ENCODE measurements around the gene ZMIZ1. TPM values are rescaled to one million over a fixed set of nuclear protein-coding genes. Genes with fewer than 3 reads are reported as not detected.

ZMIZ1 gene
- total and polyA plus RNA-seq, 4 donors, result 3.9 to 19.1 (median 9.8) TPM

- H3K27ac ChIP-seq (ENCODE audit: low read depth in 1 of 2, low read length in 2 of 2), result no peak overlapping the region
- TF ChIP-seq RAD21 (IDR thresholded peaks at IDR 0.05) (no peak), RXRA (IDR thresholded peaks at IDR 0.05) (no peak)
- H3K27me3 ChIP-seq (ENCODE audit: control insufficient read depth in 4 of 4, insufficient read depth in 4 of 4, low read length in 3 of 4), result no peaks in the 10 kb centered on the region
- no peak overlapping the region for H3K9ac ChIP-seq (ENCODE audit: low read depth in 1 of 2, low read length in 2 of 2)
- DNase-seq (ENCODE audit: low spot score), result no peak
- no peaks in the 10 kb centered on the region for H3K36me3 ChIP-seq (ENCODE audit: control insufficient read depth in 4 of 4, insufficient read depth in 3 of 4, low read depth in 1 of 4, low read length in 3 of 4)
- peaks cover 6 to 16% (median 12%) of the 10 kb centered on the region in 4 donors for H3K4me1 ChIP-seq (ENCODE audit: control insufficient read depth in 4 of 4, insufficient read depth in 4 of 4, low read length in 3 of 4)
- 82% methylated on average over 4 of the region's 4 CpGs for WGBS
- no peak overlapping the region for H3K4me3 ChIP-seq (ENCODE audit: low read depth in 1 of 3, low read length in 3 of 3)
- no peaks in the 10 kb centered on the region for H3K9me3 ChIP-seq (ENCODE audit: control insufficient read depth in 4 of 4, low read length in 3 of 4)
These were observed 123.9 kb downstream of the ZMIZ1 start for GRCh38 chr10:79192677-79193003.

DNA sequence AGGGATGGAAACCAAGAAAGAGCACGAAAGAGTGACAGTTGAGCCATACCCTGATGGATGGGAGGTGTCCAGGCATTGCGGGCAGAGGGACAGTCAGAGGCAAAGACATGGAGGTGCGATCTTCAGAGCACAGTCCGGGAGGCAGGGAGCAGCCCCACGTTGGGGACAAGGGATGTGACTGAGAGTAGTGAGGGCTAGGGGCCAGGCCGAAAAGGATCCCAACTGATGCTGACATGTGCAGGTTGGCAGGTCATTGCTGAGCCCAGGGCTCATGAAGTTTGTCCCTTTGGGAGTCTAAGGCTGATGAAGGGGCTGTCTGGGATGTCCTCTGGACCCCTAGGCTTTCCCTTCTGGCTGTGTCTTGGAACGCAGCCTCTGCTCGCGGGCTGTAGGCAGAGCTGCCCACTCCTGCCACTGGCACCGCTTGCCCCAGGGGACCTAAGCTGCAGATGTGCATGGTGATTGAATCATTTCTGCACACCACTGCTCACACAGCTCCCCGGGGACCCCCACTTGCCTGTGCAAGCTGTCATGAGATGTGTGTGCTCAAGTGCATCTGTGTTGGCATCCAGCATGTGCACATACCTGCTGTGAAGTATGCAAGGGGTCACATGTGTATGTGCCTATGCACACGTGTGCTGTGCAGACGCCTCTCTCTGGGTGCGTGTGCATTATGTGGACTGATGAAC, 125.1 kb downstream of the ZMIZ1 start:
- H3K36me3 ChIP-seq (ENCODE audit: control insufficient read depth in 4 of 4, insufficient read depth in 3 of 4, low read depth in 1 of 4, low read length in 3 of 4), result no peaks in the 10 kb centered on the region
- peaks cover 0 to 6% (median 5%) of the 10 kb centered on the region in 4 donors for H3K4me1 ChIP-seq (ENCODE audit: control insufficient read depth in 4 of 4, insufficient read depth in 4 of 4, low read length in 3 of 4)
- WGBS, result 90% methylated on average over 14 of the region's 14 CpGs
- DNase-seq (ENCODE audit: low spot score), result no peak
- no peak overlapping the region for H3K27ac ChIP-seq (ENCODE audit: low read depth in 1 of 2, low read length in 2 of 2)
- no peaks in the 10 kb centered on the region for H3K9me3 ChIP-seq (ENCODE audit: control insufficient read depth in 4 of 4, low read length in 3 of 4)
- H3K27me3 ChIP-seq (ENCODE audit: control insufficient read depth in 4 of 4, insufficient read depth in 4 of 4, low read length in 3 of 4), result no peaks in the 10 kb centered on the region
- H3K9ac ChIP-seq (ENCODE audit: low read depth in 1 of 2, low read length in 2 of 2), result no peak overlapping the region
- TF ChIP-seq, protein P1, sequence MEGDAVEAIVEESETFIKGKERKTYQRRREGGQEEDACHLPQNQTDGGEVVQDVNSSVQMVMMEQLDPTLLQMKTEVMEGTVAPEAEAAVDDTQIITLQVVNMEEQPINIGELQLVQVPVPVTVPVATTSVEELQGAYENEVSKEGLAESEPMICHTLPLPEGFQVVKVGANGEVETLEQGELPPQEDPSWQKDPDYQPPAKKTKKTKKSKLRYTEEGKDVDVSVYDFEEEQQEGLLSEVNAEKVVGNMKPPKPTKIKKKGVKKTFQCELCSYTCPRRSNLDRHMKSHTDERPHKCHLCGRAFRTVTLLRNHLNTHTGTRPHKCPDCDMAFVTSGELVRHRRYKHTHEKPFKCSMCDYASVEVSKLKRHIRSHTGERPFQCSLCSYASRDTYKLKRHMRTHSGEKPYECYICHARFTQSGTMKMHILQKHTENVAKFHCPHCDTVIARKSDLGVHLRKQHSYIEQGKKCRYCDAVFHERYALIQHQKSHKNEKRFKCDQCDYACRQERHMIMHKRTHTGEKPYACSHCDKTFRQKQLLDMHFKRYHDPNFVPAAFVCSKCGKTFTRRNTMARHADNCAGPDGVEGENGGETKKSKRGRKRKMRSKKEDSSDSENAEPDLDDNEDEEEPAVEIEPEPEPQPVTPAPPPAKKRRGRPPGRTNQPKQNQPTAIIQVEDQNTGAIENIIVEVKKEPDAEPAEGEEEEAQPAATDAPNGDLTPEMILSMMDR (IDR thresholded peaks at IDR 0.05; ENCODE audit: low read depth, low read length, missing input control), result no peak
- no peak for TF ChIP-seq EGR1 (IDR thresholded peaks at IDR 0.05; ENCODE audit: low read depth in 2 of 2)
- TF ChIP-seq JUND (IDR thresholded peaks at IDR 0.05), result no peak
- no peak for TF ChIP-seq TAF1 (conservative IDR thresholded peaks at IDR 0.05)
- TF ChIP-seq FOXA2 (IDR thresholded peaks at IDR 0.05), result no peak
- no peak for TF ChIP-seq FOXA1 (IDR thresholded peaks at IDR 0.05)
- no peak for TF ChIP-seq ZBTB33 (IDR thresholded peaks at IDR 0.05)
- TF ChIP-seq, protein P2, sequence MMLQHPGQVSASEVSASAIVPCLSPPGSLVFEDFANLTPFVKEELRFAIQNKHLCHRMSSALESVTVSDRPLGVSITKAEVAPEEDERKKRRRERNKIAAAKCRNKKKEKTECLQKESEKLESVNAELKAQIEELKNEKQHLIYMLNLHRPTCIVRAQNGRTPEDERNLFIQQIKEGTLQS (IDR thresholded peaks at IDR 0.05), result no peak
- TF ChIP-seq HNF4A (conservative IDR thresholded peaks at IDR 0.05), result no peak
- no peak for TF ChIP-seq SP1 (IDR thresholded peaks at IDR 0.05)
- TF ChIP-seq RAD21 (IDR thresholded peaks at IDR 0.05), result no peak
- no peak for TF ChIP-seq REST (IDR thresholded peaks at IDR 0.05)
- TF ChIP-seq RXRA (IDR thresholded peaks at IDR 0.05), result no peak
- TF ChIP-seq MAX (IDR thresholded peaks at IDR 0.05), result no peak
- H3K4me3 ChIP-seq (ENCODE audit: low read depth in 1 of 3, low read length in 3 of 3), result no peak overlapping the region
